ENCODE data around the gene NRL. TPM values are rescaled to one million over a fixed set of nuclear protein-coding genes. Genes with fewer than 3 reads are reported as not detected.

Gene NRL
- total RNA-seq, 1 experiment from 2014 or later = 1.4 TPM

- intact Hi-C loops (cut with micrococcal nuclease; ENCODE audit: unreplicated experiment) = no loop called here
- no peak overlapping the region for H3K4me3 ChIP-seq (ENCODE audit: low read depth in 2 of 2, low read length in 2 of 2)
- in situ Hi-C loops (cut with HindIII; ENCODE audit: low pct_unique_long_range_greater_than_20kb, low sequenced_read_pairs) = no loop called here
- H3K27ac ChIP-seq (ENCODE audit: low read length) = no peak overlapping the region
- ChIA-PET CTCF (no interaction called here), POLR2A (no interaction called here)
- no peaks in the 10 kb centered on the region for H3K9me3 ChIP-seq (ENCODE audit: control insufficient read depth, insufficient read depth, low read depth, low read length)
- no peaks in the 10 kb centered on the region for H3K27me3 ChIP-seq (ENCODE audit: control insufficient read depth, insufficient read depth, low read length)
- no peak for DNase-seq (ENCODE audit: low read depth, low spot score)
- no peak for ATAC-seq
- TF ChIP-seq POLR2AphosphoS5 (IDR thresholded peaks at IDR 0.05; ENCODE audit: low read depth, low read length) = no peak
- TF ChIP-seq SIN3A (IDR thresholded peaks at IDR 0.05; ENCODE audit: borderline replicate concordance, insufficient read depth, low read depth, low read length) = no peak
- no peaks in the 10 kb centered on the region for H3K4me1 ChIP-seq (ENCODE audit: control insufficient read depth, insufficient read depth, low read length)
- BruUV-seq (replicated peaks) = no TSS peak
- H3K36me3 ChIP-seq (ENCODE audit: control insufficient read depth, insufficient read depth, low read length) = peaks cover 2% of the 10 kb centered on the region
Observed at GRCh38 chr14:24117179-24117578, 2.4 kb upstream of the NRL start.

DNA sequence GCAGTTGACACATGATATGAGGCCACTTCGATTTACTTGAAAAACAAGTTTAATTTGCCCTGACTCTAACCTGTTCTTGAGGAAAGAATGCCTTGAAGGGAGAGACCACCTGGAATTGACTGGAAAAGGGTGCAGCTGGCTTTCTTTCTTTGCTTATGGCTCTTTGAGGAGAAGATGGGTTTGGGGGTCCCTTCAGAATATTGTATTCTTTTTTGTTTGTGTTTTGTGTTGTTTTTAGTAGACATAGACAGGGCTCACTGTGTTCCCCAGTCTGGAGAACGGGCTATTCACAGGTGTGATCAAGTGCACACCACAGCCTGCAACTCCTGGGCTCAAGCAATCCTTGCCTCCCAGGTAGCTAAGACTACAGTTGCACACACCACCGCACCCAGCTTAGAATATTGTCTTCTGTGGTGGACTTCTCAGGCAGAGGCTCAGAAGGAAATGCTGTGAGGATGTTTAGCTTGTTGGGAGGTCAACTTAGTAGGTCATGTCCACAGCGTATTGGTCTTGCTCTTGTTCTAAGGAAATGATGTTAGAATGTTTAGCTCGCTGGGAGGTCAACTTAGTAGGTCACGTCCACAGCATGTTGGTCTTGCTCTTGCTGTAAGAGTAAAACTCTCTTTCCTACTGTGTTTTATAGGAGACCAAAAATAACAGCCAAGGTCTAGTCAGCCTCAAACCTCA, 1.5 kb upstream of the NRL start:
- POLR2A ChIA-PET = interaction anchor here (0.6 kb wide), 2 partner anchors 20 to 112 kb away, joined by 3 to 4 read pairs; partner anchors contain the start of gene PSME1
- CTCF ChIA-PET = interaction anchor here (0.7 kb wide), 1 partner anchor 28 kb away, joined by 12 read pairs; no protein-coding TSS in a partner anchor
- Histone ChIP-seq H3K27me3 (ENCODE audit: control insufficient read depth, insufficient read depth, low read length) (no peaks in the 10 kb centered on the region), H3K27ac (ENCODE audit: low read length) (no peak overlapping the region), H3K9me3 (ENCODE audit: control insufficient read depth, insufficient read depth, low read depth, low read length) (no peaks in the 10 kb centered on the region), H3K36me3 (ENCODE audit: control insufficient read depth, insufficient read depth, low read length) (peaks cover 2% of the 10 kb centered on the region), H3K4me3 (ENCODE audit: low read depth in 2 of 2, low read length in 2 of 2) (peak overlapping the region; percentile 86 to 98), H3K4me1 (ENCODE audit: control insufficient read depth, insufficient read depth, low read length) (no peaks in the 10 kb centered on the region)
- intact Hi-C loops (cut with micrococcal nuclease; ENCODE audit: unreplicated experiment) (no loop called here), in situ Hi-C loops (cut with HindIII; ENCODE audit: low pct_unique_long_range_greater_than_20kb, low sequenced_read_pairs) (no loop called here)
- ATAC-seq = no peak
- TF ChIP-seq SIN3A (IDR thresholded peaks at IDR 0.05; ENCODE audit: borderline replicate concordance, insufficient read depth, low read depth, low read length) = no peak
- no peak for TF ChIP-seq TCF7L2 (IDR thresholded peaks at IDR 0.05; ENCODE audit: low read depth, low read length)
- TF ChIP-seq, protein P1, sequence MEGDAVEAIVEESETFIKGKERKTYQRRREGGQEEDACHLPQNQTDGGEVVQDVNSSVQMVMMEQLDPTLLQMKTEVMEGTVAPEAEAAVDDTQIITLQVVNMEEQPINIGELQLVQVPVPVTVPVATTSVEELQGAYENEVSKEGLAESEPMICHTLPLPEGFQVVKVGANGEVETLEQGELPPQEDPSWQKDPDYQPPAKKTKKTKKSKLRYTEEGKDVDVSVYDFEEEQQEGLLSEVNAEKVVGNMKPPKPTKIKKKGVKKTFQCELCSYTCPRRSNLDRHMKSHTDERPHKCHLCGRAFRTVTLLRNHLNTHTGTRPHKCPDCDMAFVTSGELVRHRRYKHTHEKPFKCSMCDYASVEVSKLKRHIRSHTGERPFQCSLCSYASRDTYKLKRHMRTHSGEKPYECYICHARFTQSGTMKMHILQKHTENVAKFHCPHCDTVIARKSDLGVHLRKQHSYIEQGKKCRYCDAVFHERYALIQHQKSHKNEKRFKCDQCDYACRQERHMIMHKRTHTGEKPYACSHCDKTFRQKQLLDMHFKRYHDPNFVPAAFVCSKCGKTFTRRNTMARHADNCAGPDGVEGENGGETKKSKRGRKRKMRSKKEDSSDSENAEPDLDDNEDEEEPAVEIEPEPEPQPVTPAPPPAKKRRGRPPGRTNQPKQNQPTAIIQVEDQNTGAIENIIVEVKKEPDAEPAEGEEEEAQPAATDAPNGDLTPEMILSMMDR (IDR thresholded peaks at IDR 0.05) = no peak
- TF ChIP-seq, protein P2, sequence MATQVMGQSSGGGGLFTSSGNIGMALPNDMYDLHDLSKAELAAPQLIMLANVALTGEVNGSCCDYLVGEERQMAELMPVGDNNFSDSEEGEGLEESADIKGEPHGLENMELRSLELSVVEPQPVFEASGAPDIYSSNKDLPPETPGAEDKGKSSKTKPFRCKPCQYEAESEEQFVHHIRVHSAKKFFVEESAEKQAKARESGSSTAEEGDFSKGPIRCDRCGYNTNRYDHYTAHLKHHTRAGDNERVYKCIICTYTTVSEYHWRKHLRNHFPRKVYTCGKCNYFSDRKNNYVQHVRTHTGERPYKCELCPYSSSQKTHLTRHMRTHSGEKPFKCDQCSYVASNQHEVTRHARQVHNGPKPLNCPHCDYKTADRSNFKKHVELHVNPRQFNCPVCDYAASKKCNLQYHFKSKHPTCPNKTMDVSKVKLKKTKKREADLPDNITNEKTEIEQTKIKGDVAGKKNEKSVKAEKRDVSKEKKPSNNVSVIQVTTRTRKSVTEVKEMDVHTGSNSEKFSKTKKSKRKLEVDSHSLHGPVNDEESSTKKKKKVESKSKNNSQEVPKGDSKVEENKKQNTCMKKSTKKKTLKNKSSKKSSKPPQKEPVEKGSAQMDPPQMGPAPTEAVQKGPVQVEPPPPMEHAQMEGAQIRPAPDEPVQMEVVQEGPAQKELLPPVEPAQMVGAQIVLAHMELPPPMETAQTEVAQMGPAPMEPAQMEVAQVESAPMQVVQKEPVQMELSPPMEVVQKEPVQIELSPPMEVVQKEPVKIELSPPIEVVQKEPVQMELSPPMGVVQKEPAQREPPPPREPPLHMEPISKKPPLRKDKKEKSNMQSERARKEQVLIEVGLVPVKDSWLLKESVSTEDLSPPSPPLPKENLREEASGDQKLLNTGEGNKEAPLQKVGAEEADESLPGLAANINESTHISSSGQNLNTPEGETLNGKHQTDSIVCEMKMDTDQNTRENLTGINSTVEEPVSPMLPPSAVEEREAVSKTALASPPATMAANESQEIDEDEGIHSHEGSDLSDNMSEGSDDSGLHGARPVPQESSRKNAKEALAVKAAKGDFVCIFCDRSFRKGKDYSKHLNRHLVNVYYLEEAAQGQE (IDR thresholded peaks at IDR 0.05; ENCODE audit: insufficient read depth in 1 of 2, low read depth in 2 of 2, low read length in 1 of 2) = no peak
- TF ChIP-seq POLR2AphosphoS5 (IDR thresholded peaks at IDR 0.05; ENCODE audit: low read depth, low read length) = no peak
- DNase-seq (ENCODE audit: low read depth, low spot score) = no peak
- BruUV-seq (replicated peaks) = TSS peak; percentile 81
